Neuron (in vitro differentiated cells): Measurements from ENCODE around the gene MIGA2.
"Not testable (repeated sequence)": the region's sequence is repeated elsewhere in the genome, so short reads cannot be mapped to it uniquely, and the experiment has no call there.

Experiments
- H2AFZ ChIP-seq: one replicate; pipeline ENCODE4 v1.6.1; 2013; ENCODE audit warnings: low read depth, mild to moderate bottlenecking, inconsistent platforms, low read length, moderate library complexity
- H3K27me3 ChIP-seq: one replicate; pipeline ENCODE4 v1.6.1; 2013; ENCODE audit warnings: low read length; ENCODE audit not compliant: insufficient read depth
- H3K36me3 ChIP-seq: one replicate; pipeline ENCODE4 v1.6.1; 2013; ENCODE audit warnings: low read length; ENCODE audit not compliant: insufficient read depth
- H3K4me1 ChIP-seq: one replicate; pipeline ENCODE4 v1.6.1; 2013; ENCODE audit warnings: low read length; ENCODE audit not compliant: insufficient read depth
- H3K4me3 ChIP-seq: 2 replicates; pipeline ENCODE4 v1.5.1; 2013; ENCODE audit warnings: mild to moderate bottlenecking, low read length, moderate library complexity
- H3K9me3 ChIP-seq: one replicate; pipeline ENCODE4 v1.6.1; 2013; ENCODE audit warnings: low read length

Gene MIGA2

GRCh38 chr9:129107651-129108050 is 71.2 kb downstream of the MIGA2 start:
- no peaks in the 10 kb centered on the region for H3K9me3 ChIP-seq
- no peak overlapping the region for H2AFZ ChIP-seq
- no peak overlapping the region for H3K4me3 ChIP-seq
- H3K27me3 ChIP-seq, result no peaks in the 10 kb centered on the region
- peaks cover 6% of the 10 kb centered on the region for H3K36me3 ChIP-seq
- peaks cover 18% of the 10 kb centered on the region for H3K4me1 ChIP-seq

DNA sequence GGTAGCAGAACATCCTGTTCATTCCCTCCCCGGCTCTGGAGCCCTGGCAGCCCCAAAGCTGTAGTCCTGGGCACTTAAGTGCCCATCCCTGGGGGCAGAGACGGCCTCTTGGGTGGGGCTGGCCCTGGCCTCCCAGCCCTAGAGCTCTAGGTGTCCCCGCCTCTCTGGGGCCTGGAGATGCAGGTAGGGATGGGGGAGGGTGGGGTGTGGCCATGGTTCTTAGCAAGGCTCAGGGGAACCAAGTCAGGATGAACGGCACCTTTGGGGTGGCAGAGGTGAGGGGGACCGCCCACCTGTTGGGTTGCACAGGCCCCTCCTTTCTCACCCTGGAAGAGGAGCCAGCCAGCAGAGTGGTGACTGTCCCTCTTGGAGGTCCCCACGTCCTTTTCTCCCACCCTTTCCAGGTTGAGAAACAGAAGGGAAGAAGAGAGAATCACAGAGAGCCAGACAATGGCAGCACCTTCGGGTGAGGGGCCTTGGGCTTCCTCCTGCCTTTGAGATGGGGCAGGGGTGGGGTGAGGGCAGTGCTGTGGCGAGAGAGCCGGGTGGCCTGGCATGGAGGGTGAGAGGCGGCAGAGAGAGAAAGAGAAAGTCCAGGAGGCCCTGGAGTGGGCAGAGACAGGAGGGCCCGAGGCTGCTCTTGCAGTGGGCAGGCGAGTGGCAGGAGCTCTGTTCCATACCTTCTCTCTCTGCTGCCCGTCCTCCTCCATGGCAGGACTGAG is 71.8 kb downstream of the MIGA2 start:
- Histone ChIP-seq H3K36me3 (peaks cover 6% of the 10 kb centered on the region), H3K27me3 (no peaks in the 10 kb centered on the region), H2AFZ (no peak overlapping the region), H3K4me1 (peaks cover 19% of the 10 kb centered on the region), H3K4me3 (no peak overlapping the region), H3K9me3 (no peaks in the 10 kb centered on the region)

DNA sequence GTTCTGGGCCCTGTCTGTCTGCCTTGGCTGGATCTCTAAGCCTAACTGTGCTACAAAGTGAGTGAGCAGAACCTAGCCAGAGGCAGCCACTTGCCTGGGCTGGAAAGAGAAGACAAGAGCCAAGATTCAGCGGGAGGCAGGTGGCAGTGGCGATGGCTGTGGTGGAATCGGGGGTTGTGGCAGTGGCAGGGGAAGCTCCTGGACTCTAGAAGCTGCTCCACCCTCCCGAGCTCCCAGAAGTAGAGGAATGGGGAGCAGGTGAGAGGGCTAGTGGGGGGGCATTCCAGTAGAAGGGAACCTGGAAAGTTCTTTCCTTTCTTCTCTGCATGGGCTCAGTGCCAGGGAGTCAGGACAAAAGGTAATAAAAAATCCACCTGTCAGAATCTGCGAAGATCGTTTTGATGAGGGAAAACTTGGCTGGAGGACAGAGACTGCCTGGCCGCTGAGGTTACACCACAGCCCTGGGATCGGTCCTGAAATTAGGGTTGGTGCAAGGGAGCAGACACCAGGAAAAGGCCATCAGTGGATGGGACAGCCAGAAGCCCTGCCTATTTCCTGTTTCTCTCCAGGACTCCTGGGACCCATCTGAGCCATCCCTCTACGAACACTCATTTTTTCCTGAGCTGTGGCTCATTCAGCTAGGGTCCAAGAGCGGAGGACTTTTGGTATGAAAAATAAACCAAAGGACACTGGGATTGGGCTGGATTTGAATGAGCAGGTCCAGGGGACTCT is 72.5 kb downstream of the MIGA2 start:
- H2AFZ ChIP-seq, result no peak overlapping the region
- H3K4me1 ChIP-seq, result peaks cover 19% of the 10 kb centered on the region
- no peaks in the 10 kb centered on the region for H3K27me3 ChIP-seq
- H3K36me3 ChIP-seq, result peaks cover 6% of the 10 kb centered on the region
- H3K9me3 ChIP-seq, result no peaks in the 10 kb centered on the region
- H3K4me3 ChIP-seq, result no peak overlapping the region

DNA sequence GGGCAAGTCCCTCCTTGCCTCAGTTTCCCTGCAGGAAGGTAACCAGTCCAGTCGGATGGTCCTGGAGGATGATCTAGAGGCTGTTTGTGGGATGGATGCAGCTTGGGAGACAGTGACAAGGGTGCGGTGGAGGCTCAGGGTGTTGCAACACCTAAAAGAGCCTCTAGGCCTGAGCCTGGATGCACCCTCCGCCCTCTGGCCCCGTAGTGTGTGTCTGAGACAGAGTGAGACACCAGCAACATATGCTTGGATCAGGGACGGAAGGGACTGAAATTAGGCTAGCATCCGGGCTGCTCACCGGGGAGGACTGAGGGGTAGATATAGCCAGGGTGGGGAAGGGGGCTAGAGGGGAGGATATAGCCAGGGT is 73.1 kb downstream of the MIGA2 start:
- Histone ChIP-seq H3K9me3 (no peaks in the 10 kb centered on the region), H2AFZ (no peak overlapping the region), H3K4me3 (no peak overlapping the region), H3K27me3 (no peaks in the 10 kb centered on the region), H3K36me3 (peaks cover 6% of the 10 kb centered on the region), H3K4me1 (peaks cover 19% of the 10 kb centered on the region)

GRCh38 chr9:129109952-129110739 is 73.7 kb downstream of the MIGA2 start:
- H2AFZ ChIP-seq, result peak overlapping the region; percentile 73
- H3K9me3 ChIP-seq, result no peaks in the 10 kb centered on the region
- H3K27me3 ChIP-seq, result no peaks in the 10 kb centered on the region
- H3K36me3 ChIP-seq, result peaks cover 6% of the 10 kb centered on the region
- peaks cover 19% of the 10 kb centered on the region for H3K4me1 ChIP-seq
- H3K4me3 ChIP-seq, result peak overlapping the region; percentile 62

DNA sequence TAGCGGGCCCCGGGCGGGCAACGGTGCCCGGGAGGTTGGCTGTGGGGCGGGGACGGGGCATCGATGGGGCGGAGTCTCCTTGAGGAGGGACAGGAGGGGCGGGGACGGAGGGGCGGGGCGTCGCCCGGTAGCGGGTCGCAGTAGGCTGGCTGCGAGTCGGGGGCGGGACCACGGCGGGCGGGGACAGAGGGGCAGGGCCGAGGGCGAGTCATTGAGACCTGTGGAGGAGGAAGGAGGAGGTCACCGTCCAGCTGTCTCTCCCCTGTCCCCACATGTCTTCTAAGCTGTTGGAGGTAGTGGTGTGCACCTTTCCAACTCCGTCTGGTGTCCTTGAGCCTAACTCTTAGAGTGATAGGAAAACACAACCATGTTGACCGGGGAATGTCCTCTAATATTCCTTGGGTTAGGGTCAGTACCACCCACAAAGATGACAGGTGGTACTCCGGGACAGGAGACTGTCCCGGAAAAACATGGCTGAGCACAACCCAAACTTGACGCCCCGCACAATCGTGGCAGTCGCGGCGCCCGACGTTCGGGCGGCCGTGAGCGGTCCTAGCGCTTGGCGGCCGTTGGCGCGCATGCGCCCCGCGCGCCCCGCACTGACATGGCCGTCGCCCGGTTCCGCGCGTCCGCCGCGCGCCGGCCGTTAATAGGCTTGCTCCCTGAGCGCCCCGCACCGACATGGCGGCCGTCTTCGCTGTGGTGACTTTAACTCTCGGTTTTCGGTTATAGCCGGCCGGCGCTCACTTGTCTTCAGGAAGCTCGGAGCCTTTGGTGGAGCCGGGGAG is 74.5 kb downstream of the MIGA2 start, which contains the start of the genes CRAT and PTPA:
TSS of gene CRAT (minus strand) at position 54 of the 788 bp plus-strand sequence. CDS start 284 bp downstream, outside the sequence.
TSS of gene PTPA (plus strand) at position 676 of the 788 bp plus-strand sequence. CDS start 186 bp downstream, outside the sequence.
- Histone ChIP-seq H3K27me3 (no peaks in the 10 kb centered on the region), H3K36me3 (peaks cover 6% of the 10 kb centered on the region), H3K9me3 (no peaks in the 10 kb centered on the region), H3K4me1 (peaks cover 19% of the 10 kb centered on the region), H2AFZ (peak within 1 kb of the TSS; percentile 73), H3K4me3 (peak within 1 kb of the TSS; percentile 62)

GRCh38 chr9:129111528-129112151 is 75.2 kb downstream of the MIGA2 start:
- H3K36me3 ChIP-seq, result peaks cover 6% of the 10 kb centered on the region
- peak overlapping the region; percentile 62 for H3K4me3 ChIP-seq
- H2AFZ ChIP-seq, result peak overlapping the region; percentile 60
- H3K9me3 ChIP-seq, result no peaks in the 10 kb centered on the region
- no peaks in the 10 kb centered on the region for H3K27me3 ChIP-seq
- peaks cover 19% of the 10 kb centered on the region for H3K4me1 ChIP-seq

DNA sequence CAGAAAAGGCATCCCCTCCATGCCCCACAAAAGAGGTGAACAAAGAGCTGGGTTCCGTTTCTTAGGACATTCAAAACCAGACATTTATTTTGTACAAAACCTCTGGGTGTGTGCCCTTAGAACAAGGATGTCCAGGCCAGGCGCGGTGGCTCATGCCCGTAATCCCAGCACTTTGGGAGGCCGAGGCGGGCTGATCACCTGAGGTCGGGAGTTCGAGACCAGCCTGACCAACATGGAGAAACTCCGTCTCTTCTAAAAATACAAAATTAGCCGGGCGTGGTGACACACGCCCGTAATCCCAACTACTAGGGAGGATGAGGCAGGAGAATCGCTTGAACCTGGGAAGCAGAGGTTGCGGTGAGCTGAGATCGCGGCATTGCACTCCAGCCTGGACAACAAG is 76.1 kb downstream of the MIGA2 start:
- H3K27me3 ChIP-seq, H2AFZ ChIP-seq, H3K36me3 ChIP-seq, H3K9me3 ChIP-seq: not testable (repeated sequence)
- peak overlapping the region; percentile 62 for H3K4me3 ChIP-seq
- peaks cover 19% of the 10 kb centered on the region for H3K4me1 ChIP-seq

DNA sequence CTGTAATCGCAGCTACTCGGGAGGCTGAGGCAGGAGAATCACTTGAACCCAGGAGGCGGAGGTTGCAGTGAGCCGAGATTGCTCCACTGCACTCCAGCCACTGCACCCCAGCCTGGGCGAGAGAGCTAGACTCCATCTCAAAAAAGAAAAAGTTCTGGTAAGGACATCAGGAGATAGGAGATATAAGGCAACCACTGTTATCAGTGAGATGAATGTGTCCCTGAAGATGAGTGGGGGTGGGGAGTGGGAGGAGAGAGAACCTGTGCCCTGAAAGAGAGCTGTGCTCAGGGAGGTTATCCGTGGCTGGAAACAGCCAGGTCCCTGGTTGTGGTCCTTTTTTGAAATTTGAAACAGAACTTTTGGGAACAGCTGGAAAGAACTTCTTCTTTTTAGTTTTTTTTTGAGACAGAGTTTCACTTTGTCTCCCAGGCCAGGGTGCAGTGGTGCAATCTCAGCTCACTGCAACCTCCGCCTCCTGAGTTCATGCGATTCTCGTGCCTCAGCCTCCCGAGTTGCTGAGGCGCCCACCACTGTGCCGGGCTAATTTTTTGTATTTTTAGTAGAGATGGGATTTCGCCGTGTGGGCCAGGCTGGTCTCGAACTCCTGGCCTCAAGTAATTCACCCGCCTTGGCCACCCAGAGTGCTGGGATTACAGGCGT is 77.3 kb downstream of the MIGA2 start:
- Histone ChIP-seq H3K4me1 (peaks cover 19% of the 10 kb centered on the region), H2AFZ (no peak overlapping the region), H3K27me3 (no peaks in the 10 kb centered on the region), H3K36me3 (no peaks in the 10 kb centered on the region), H3K4me3 (no peak overlapping the region), H3K9me3 (no peaks in the 10 kb centered on the region)

GRCh38 chr9:129118799-129119198 is 82.4 kb downstream of the MIGA2 start:
- H3K36me3 ChIP-seq, result peaks cover 24% of the 10 kb centered on the region
- H3K4me1 ChIP-seq, result no peaks in the 10 kb centered on the region
- no peaks in the 10 kb centered on the region for H3K27me3 ChIP-seq
- H2AFZ ChIP-seq, result no peak overlapping the region
- H3K9me3 ChIP-seq, result no peaks in the 10 kb centered on the region
- H3K4me3 ChIP-seq, result no peak overlapping the region

GRCh38 chr9:129121483-129121882 is 85.1 kb downstream of the MIGA2 start:
- Histone ChIP-seq H3K9me3 (no peaks in the 10 kb centered on the region), H3K27me3 (no peaks in the 10 kb centered on the region), H3K36me3 (peaks cover 35% of the 10 kb centered on the region), H3K4me3 (no peak overlapping the region), H3K4me1 (peaks cover 5% of the 10 kb centered on the region), H2AFZ (no peak overlapping the region)
